NT2/D1 (cell line): ENCODE measurements around the gene NARF.

Experiments
- DNase-seq: peaks from one replicate; pipeline ENCODE4 v3.0.0-alpha.2; 2011; ENCODE audit warnings: low read depth, low spot score
- H3K27me3 ChIP-seq: 2 replicates; pipeline ENCODE4 v1.6.0; 2011; ENCODE audit warnings: mild to moderate bottlenecking; ENCODE audit not compliant: insufficient read length, insufficient read depth
- H3K36me3 ChIP-seq: 2 replicates; pipeline ENCODE4 v1.6.1; 2011; ENCODE audit warnings: mild to moderate bottlenecking, low read length, mixed read lengths; ENCODE audit not compliant: insufficient read depth, insufficient read length
- H3K4me1 ChIP-seq: 2 replicates; pipeline ENCODE4 v1.5.1; 2011; ENCODE audit not compliant: insufficient read depth, insufficient read length
- H3K4me3 ChIP-seq: 2 replicates; pipeline ENCODE4 v1.5.1; 2011; ENCODE audit warnings: low read depth; ENCODE audit not compliant: insufficient read length
- H3K9ac ChIP-seq: 2 replicates; pipeline ENCODE4 v1.6.0; 2011; ENCODE audit warnings: low read depth; ENCODE audit not compliant: insufficient read length
- H3K9me3 ChIP-seq: 2 replicates; pipeline ENCODE4 v1.5.1; 2011; ENCODE audit warnings: mild to moderate bottlenecking, low read length; ENCODE audit not compliant: insufficient read depth
- SUZ12 ChIP-seq: IDR thresholded peaks from 2 replicates; pipeline ENCODE4 v1.6.1; 2011; ENCODE audit not compliant: insufficient read length, insufficient read depth; ENCODE audit errors: extremely low read depth
- YY1 ChIP-seq: IDR thresholded peaks from 2 replicates; pipeline ENCODE4 v1.6.1; 2011; ENCODE audit not compliant: insufficient read length, insufficient read depth
- ZNF274 ChIP-seq: IDR thresholded peaks from 2 replicates; pipeline ENCODE4 v1.6.1; 2011; ENCODE audit warnings: mild to moderate bottlenecking, low read depth, low read length

The NARF gene

DNA sequence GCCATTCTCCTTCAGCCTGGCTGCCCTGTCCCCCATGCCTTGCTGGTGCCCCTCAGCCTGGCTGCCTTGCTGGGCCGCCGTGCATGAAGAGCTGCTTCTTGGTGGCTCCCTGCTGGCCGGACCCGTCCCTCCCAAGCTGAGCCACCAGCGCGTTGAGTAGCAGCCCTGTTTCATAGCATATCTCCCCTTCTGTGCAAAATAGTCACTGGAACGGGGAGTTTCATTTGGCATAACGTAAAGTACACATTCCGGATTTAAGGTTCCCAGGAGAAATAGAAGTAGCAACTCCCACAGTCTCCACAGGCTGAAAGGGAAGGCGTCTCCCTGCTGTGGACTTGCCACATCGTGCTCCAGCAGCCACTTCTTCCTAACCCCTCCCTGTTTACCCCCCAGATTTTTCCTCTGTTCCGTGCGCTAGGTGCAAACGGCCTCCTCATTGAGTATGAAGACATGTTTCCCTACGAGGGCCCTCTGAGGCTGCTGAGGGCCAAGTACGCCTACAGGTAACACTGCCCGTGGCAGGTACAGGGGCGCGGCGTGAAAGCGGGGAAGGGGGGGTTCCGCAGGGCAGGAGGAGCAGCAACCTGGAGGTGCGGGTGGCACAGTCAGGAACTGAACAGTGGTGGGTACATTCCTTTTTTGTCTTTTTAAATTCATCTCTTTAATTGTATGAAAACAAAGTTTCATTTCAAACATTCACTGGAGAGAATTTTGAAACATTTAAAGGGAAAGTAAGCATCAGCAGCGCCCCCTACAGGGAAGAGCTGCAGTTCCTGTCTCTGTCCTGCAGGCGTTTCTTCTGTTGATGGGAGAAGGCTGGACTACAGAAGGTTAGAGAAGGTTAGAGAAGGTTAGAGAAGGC is 34.3 kb upstream of the NARF start:
- H3K9me3 ChIP-seq = no peaks in the 10 kb centered on the region; the same call in 1 of the 2 replicates
- H3K4me1 ChIP-seq = peaks cover 4% of the 10 kb centered on the region
- peaks cover 25% of the 10 kb centered on the region for H3K36me3 ChIP-seq
- TF ChIP-seq SUZ12 (no peak), ZNF274 (no peak), YY1 (no peak)
- no peaks in the 10 kb centered on the region for H3K27me3 ChIP-seq
- no peak overlapping the region for H3K4me3 ChIP-seq
- peak; percentile 49 for DNase-seq
- H3K9ac ChIP-seq = no peak overlapping the region

DNA sequence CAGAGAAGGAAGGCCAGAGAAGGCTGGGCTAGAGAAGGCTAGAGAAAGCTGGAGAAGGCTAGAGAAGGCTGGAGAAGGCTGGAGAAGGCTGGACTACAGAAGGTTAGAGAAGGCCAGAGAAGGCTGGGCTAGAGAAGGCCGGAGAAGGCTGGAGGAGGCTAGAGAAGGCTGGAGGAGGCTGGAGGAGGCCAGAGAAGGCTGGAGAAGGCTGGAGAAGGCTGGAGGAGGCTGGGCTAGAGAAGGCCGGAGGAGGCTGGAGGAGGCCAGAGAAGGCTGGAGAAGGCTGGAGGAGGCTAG is 33.7 kb upstream of the NARF start:
- peaks cover 31% of the 10 kb centered on the region for H3K36me3 ChIP-seq
- H3K9ac ChIP-seq = no peak overlapping the region
- DNase-seq = no peak
- no peak overlapping the region for H3K4me3 ChIP-seq
- TF ChIP-seq SUZ12 (no peak), YY1 (no peak), ZNF274 (no peak)
- peaks cover 4% of the 10 kb centered on the region for H3K4me1 ChIP-seq
- H3K9me3 ChIP-seq = no peaks in the 10 kb centered on the region; the same call in 1 of the 2 replicates
- no peaks in the 10 kb centered on the region for H3K27me3 ChIP-seq

DNA sequence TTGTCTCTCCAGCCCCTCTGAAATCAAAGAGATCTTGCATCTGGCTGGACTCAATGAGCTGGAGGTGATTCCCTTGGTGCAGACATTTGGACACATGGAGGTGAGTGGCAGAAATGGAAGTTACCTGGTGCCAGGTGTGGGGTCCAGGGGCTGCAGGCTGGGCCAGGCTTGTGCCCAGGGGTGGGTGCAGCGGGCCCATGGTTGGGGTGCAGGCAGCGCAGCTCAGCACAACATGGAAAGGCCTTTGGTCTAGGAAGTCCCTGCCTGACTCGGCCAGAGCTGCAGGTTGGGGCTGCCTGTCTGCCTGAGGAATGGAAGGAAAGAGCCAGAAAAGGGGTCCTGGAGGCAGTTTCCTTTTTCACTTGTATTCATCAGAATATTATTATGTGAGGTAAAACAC is 30.0 kb upstream of the NARF start:
- Histone ChIP-seq H3K4me3 (no peak overlapping the region), H3K9me3 (no peaks in the 10 kb centered on the region), H3K4me1 (peaks cover 7% of the 10 kb centered on the region), H3K36me3 (peaks cover 25% of the 10 kb centered on the region), H3K9ac (no peak overlapping the region), H3K27me3 (no peaks in the 10 kb centered on the region)
- no peak for TF ChIP-seq YY1
- TF ChIP-seq ZNF274 = no peak
- no peak for TF ChIP-seq SUZ12
- DNase-seq = no peak

DNA sequence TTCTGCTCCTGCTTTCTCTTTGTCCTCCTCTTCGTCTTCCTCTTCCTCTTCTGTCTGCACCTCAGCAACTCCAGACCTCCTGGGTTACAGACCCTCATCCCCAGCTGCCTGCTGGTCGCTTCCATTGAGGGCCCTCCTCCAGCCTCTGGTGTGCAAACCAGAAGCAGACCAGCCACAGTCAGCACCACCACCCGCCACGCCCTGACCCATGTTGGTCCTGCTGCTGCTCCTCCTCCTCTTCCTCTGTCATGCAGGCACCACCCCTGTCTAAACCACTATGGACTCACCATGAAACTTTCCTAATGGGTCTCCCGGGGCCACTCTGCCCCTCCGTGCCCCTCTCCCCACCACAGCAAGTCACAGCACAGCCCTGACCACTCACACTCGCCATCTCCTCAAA is 28.7 kb upstream of the NARF start:
- Histone ChIP-seq H3K36me3 (peaks cover 28% of the 10 kb centered on the region), H3K4me3 (no peak overlapping the region), H3K4me1 (peaks cover 5% of the 10 kb centered on the region), H3K9me3 (no peaks in the 10 kb centered on the region), H3K27me3 (no peaks in the 10 kb centered on the region), H3K9ac (no peak overlapping the region)
- TF ChIP-seq SUZ12 (no peak), ZNF274 (no peak), YY1 (no peak)
- DNase-seq = no peak

DNA sequence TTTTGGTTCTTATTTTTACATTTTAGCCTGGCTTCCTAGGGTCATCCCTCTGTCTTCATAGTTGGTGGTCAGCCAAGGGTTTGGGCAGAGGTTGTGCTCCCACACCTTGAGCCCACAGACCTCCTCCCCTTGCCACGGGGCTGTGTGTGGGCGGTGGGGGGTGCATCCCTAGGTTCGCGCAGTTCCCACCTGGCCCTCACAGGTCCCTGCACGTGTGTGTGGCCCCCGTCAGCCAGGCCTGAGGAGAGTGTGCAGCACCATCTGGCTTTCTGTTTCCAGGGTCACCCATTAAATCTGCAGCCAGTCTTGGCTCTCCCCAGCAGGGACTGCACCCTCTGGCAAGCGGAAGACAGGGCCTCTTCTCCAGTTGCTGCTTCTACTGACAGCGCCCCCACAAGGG is 26.5 kb upstream of the NARF start:
- no peak for DNase-seq
- TF ChIP-seq ZNF274 (no peak), YY1 (no peak), SUZ12 (no peak)
- Histone ChIP-seq H3K27me3 (no peaks in the 10 kb centered on the region), H3K4me1 (peaks cover 11% of the 10 kb centered on the region), H3K4me3 (no peak overlapping the region), H3K36me3 (peaks cover 47% of the 10 kb centered on the region), H3K9ac (peak overlapping the region; percentile 36), H3K9me3 (no peaks in the 10 kb centered on the region)

DNA sequence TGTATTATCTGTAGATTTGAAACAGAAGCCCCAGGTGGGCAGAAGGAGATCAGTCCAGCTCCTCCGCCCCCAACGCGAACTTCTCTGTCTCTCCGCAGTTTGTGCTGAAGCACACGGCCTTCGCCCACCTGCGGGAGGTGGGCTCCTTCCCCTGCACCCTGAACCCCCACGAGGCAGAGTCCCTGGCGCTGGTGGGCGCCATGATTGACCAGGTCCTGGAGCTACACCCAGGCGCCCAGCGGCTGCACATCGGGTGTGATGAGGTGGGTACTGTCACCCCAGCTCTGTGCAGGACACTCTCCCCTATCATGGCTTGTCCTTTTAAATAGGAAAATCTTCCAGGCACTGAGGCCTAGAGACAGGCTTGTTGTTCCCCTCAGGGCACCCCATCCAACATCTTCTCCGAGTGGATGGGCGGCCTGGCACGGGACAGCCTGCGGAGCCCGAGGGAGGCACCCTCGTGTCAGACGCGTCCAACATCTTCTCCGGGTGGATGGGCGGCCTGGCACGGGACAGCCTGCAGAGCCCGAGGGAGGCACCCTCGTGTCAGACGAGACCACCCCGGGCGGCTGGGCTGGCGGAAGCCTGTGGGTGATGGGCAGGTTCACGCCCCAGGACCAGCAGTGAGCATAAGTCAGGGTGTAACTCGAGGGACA is 24.9 kb upstream of the NARF start:
- Histone ChIP-seq H3K9me3 (no peaks in the 10 kb centered on the region), H3K36me3 (peaks cover 58% of the 10 kb centered on the region), H3K4me1 (peaks cover 11% of the 10 kb centered on the region), H3K9ac (no peak overlapping the region), H3K4me3 (no peak overlapping the region), H3K27me3 (no peaks in the 10 kb centered on the region)
- DNase-seq = no peak
- TF ChIP-seq YY1 (no peak), ZNF274 (no peak), SUZ12 (no peak)

DNA sequence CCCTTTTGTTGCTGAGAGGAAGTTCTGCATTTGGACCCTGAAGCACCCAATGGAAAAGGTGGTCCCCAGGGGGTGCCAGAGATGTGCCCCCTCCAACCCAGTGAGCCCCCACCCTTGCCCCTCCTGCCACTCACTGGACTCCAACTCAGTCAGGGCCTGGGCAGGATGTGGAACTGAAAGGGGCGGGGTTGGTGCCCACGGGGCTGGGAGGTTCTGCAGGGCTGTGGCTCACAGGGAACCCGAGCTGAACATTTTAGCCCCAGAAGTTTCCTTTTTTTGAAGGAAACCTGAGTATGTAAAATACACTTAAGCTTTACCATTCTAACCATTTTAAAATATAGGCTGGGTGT is 24.4 kb upstream of the NARF start:
- Histone ChIP-seq H3K4me1 (peaks cover 15% of the 10 kb centered on the region), H3K27me3 (no peaks in the 10 kb centered on the region), H3K9ac (no peak overlapping the region), H3K4me3 (no peak overlapping the region), H3K9me3 (no peaks in the 10 kb centered on the region), H3K36me3 (peaks cover 61% of the 10 kb centered on the region)
- TF ChIP-seq SUZ12 = no peak
- no peak for TF ChIP-seq ZNF274
- no peak for TF ChIP-seq YY1
- DNase-seq = no peak
